ENCODE data around the gene SH3PXD2A. TPM values are rescaled to one million over a fixed set of nuclear protein-coding genes. Genes with fewer than 3 reads are reported as not detected.
"Not testable (repeated sequence)": the region's sequence is repeated elsewhere in the genome, so short reads cannot be mapped to it uniquely, and the experiment has no call there.

SH3PXD2A gene
- total and polyA plus RNA-seq, 4 experiments from 2014 or later: 0.39 to 17.5 (median 8.9) TPM

GRCh38 chr10:103609231-103610082 is 245.9 kb downstream of the SH3PXD2A start:
- Mint-ChIP-seq H3K27me3 (no peaks in the 10 kb centered on the region), H3K27ac (peak overlapping the region in 1 of 7 donors; percentile 55), H3K4me1 (no peaks in the 10 kb centered on the region), H3K4me3 (peak overlapping the region in 1 of 8 donors; percentile 41), H3K36me3 (peaks cover 4 to 35% of the 10 kb centered on the region in 2 donors), H3K9me3 (peaks cover 0 to 2% (median 0%) of the 10 kb centered on the region in 8 donors)
- ChIA-PET CTCF (ENCODE audit: partially characterized antibody) (interaction anchor here (4.6 kb wide), 1 partner anchor 77 kb away, joined by 28 read pairs; no protein-coding TSS in a partner anchor), POLR2A (ENCODE audit: partially characterized antibody) (interaction anchor here (0.8 kb wide), 1 partner anchor 25 kb away, joined by 4 read pairs; no protein-coding TSS in a partner anchor)
- no peaks in the 10 kb centered on the region for H3K27me3 ChIP-seq (ENCODE audit: insufficient read depth, low read length)
- H3K4me1 ChIP-seq (ENCODE audit: insufficient read depth, low read length): no peaks in the 10 kb centered on the region
- no peak overlapping the region for H3K4me3 ChIP-seq (ENCODE audit: low read length in 2 of 2)
- no peak for DNase-seq
- peaks cover 6% of the 10 kb centered on the region for H3K36me3 ChIP-seq (ENCODE audit: insufficient read depth, low read length)
- H3K27ac ChIP-seq (ENCODE audit: low read depth, low read length): no peak overlapping the region
- no peaks in the 10 kb centered on the region for H3K9me3 ChIP-seq (ENCODE audit: control insufficient read depth in 1 of 2, low read length in 2 of 2)
- intact Hi-C loops (cut with micrococcal nuclease): loop anchor here (10.0 kb wide), 1 partner anchor 245 kb away; the partner anchor contains the start of gene SH3PXD2A

DNA sequence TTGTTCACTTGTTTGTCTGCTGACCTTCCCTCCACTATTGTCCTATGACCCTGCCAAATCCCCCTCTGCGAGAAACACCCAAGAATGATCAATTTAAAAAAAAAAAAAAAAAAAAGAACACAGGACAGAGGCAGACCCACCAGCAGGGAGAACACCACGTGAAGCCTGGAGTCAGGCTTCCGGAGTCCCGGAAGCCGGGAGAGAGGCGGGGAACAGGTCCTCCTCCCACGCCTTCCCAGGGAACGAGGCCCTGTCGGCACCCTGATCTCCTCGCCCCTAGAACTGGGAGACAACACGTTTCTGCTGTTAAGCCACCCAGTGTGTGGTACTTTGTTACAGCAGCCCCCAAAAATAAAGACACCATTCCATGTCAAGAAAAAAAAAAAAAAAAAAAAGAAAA is 247.3 kb downstream of the SH3PXD2A start:
- H3K4me3 Mint-ChIP-seq; H3K27me3 Mint-ChIP-seq; H3K36me3 ChIP-seq (ENCODE audit: insufficient read depth, low read length); H3K4me1 Mint-ChIP-seq; DNase-seq; H3K9me3 Mint-ChIP-seq; H3K9me3 ChIP-seq (ENCODE audit: control insufficient read depth in 1 of 2, low read length in 2 of 2); H3K4me1 ChIP-seq (ENCODE audit: insufficient read depth, low read length); POLR2A ChIA-PET (ENCODE audit: partially characterized antibody); H3K4me3 ChIP-seq (ENCODE audit: low read length in 2 of 2); H3K27me3 ChIP-seq (ENCODE audit: insufficient read depth, low read length); H3K27ac ChIP-seq (ENCODE audit: low read depth, low read length): not testable (repeated sequence)
- CTCF ChIA-PET (ENCODE audit: partially characterized antibody): interaction anchor here (4.6 kb wide), 1 partner anchor 78 kb away, joined by 28 read pairs; no protein-coding TSS in a partner anchor
- H3K36me3 Mint-ChIP-seq: peaks cover 6 to 32% of the 10 kb centered on the region in 2 donors
- peak overlapping the region in 1 of 7 donors; percentile 53 for H3K27ac Mint-ChIP-seq
- intact Hi-C loops (cut with micrococcal nuclease): loop anchor here (10.0 kb wide), 1 partner anchor 247 kb away; the partner anchor contains the start of gene SH3PXD2A

GRCh38 chr10:103607051-103607450 is 248.3 kb downstream of the SH3PXD2A start:
- H3K36me3 ChIP-seq (ENCODE audit: insufficient read depth, low read length); CTCF ChIA-PET (ENCODE audit: partially characterized antibody); H3K4me1 ChIP-seq (ENCODE audit: insufficient read depth, low read length); H3K4me3 ChIP-seq (ENCODE audit: low read length in 2 of 2); H3K27ac ChIP-seq (ENCODE audit: low read depth, low read length); POLR2A ChIA-PET (ENCODE audit: partially characterized antibody); H3K27me3 Mint-ChIP-seq; H3K4me1 Mint-ChIP-seq; H3K27me3 ChIP-seq (ENCODE audit: insufficient read depth, low read length); H3K4me3 Mint-ChIP-seq; DNase-seq; H3K27ac Mint-ChIP-seq; H3K9me3 ChIP-seq (ENCODE audit: control insufficient read depth in 1 of 2, low read length in 2 of 2); H3K9me3 Mint-ChIP-seq: not testable (repeated sequence)
- H3K36me3 Mint-ChIP-seq: peaks cover 6 to 31% of the 10 kb centered on the region in 2 donors
- intact Hi-C loops (cut with micrococcal nuclease): loop anchor here (10.0 kb wide), 1 partner anchor 248 kb away; the partner anchor contains the start of gene SH3PXD2A

DNA sequence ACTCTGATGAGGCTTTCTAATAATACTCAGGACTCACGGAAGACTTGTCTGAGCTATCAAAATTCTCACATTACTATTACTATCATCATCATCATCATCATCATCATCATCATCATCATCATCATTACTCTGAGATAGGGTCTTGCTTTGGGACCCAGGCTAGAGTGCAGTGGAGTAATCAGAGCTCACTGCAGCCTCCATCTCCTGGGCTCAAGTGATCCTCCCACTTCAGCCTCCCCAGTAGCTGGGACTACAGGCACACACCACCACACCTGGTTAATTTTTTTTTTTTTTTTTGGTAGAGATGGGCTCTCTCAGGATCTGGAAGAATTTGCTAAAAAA is 249.3 kb downstream of the SH3PXD2A start:
- H3K27ac ChIP-seq (ENCODE audit: low read depth, low read length); H3K27me3 Mint-ChIP-seq; H3K9me3 ChIP-seq (ENCODE audit: control insufficient read depth in 1 of 2, low read length in 2 of 2); H3K4me1 ChIP-seq (ENCODE audit: insufficient read depth, low read length); H3K36me3 ChIP-seq (ENCODE audit: insufficient read depth, low read length); H3K4me3 Mint-ChIP-seq; H3K4me1 Mint-ChIP-seq; H3K27me3 ChIP-seq (ENCODE audit: insufficient read depth, low read length); DNase-seq; H3K9me3 Mint-ChIP-seq; H3K4me3 ChIP-seq (ENCODE audit: low read length in 2 of 2); H3K27ac Mint-ChIP-seq: not testable (repeated sequence)
- ChIA-PET POLR2A (ENCODE audit: partially characterized antibody) (interaction anchor here (1.5 kb wide), 1 partner anchor 72 kb away, joined by 5 read pairs; no protein-coding TSS in a partner anchor), CTCF (ENCODE audit: partially characterized antibody) (interaction anchor here (0.6 to 4.9 kb wide), 16 partner anchors 8 to 190 kb away, joined by 3 to 103 read pairs (median 4); no protein-coding TSS in a partner anchor)
- H3K36me3 Mint-ChIP-seq: peaks cover 2 to 24% of the 10 kb centered on the region in 2 donors
- intact Hi-C loops (cut with micrococcal nuclease): loop anchor here (10.0 kb wide), 1 partner anchor 249 kb away; the partner anchor contains the start of gene SH3PXD2A

DNA sequence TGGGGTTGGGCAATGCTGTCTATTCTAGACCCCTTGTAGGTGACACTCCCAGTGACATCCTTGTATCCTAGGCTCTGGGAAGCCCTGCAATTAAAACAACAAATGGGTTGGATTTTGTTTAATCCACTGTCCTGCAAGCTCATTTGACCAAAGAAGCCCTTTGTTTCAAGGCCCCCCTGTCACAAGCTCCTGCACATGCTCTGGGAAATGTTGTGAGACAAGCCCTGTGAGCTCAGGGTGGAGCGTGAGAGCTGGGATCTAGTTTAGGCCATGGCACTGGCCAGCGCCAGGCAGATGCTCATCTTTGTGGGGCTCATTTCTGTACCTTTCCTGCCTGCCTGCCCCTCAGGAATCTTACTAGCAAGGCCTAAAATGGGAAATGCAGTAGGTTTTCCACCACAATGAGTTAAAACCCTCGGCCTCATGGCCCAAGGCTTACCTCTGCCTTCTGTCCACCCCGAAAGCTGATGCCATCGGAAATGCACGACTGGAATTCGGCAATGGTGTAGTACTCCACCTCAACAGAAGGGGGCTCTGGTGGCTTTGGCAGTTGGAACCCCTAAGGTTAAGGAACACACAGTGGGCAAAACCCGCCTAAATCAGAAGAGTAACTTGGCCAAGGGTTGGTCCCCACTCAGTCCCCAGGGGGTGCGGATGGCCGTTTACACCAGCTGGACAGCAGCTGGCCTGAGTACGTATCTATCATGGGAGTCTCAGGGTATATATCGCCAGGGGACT is 249.8 kb downstream of the SH3PXD2A start:
- H3K9me3 ChIP-seq (ENCODE audit: control insufficient read depth in 1 of 2, low read length in 2 of 2): no peaks in the 10 kb centered on the region
- H3K4me3 ChIP-seq (ENCODE audit: low read length in 2 of 2): no peak overlapping the region
- peak overlapping the region in 1 of 7 donors; percentile 57 for H3K27ac Mint-ChIP-seq
- H3K4me3 Mint-ChIP-seq: no peak overlapping the region
- no peaks in the 10 kb centered on the region for H3K9me3 Mint-ChIP-seq
- POLR2A ChIA-PET (ENCODE audit: partially characterized antibody): interaction anchor here (1.5 kb wide), 1 partner anchor 73 kb away, joined by 5 read pairs; no protein-coding TSS in a partner anchor
- H3K27me3 ChIP-seq (ENCODE audit: insufficient read depth, low read length): no peaks in the 10 kb centered on the region
- no peaks in the 10 kb centered on the region for H3K27me3 Mint-ChIP-seq
- intact Hi-C loops (cut with micrococcal nuclease): loop anchor here (10.0 kb wide), 1 partner anchor 249 kb away; the partner anchor contains the start of gene SH3PXD2A
- H3K36me3 Mint-ChIP-seq: peaks cover 2 to 22% of the 10 kb centered on the region in 2 donors
- H3K4me1 ChIP-seq (ENCODE audit: insufficient read depth, low read length): no peaks in the 10 kb centered on the region
- H3K27ac ChIP-seq (ENCODE audit: low read depth, low read length): no peak overlapping the region
- CTCF ChIA-PET (ENCODE audit: partially characterized antibody): interaction anchor here (0.7 to 4.9 kb wide), 13 partner anchors 9 to 189 kb away, joined by 3 to 103 read pairs (median 4); no protein-coding TSS in a partner anchor
- no peaks in the 10 kb centered on the region for H3K4me1 Mint-ChIP-seq
- H3K36me3 ChIP-seq (ENCODE audit: insufficient read depth, low read length): no peaks in the 10 kb centered on the region
- DNase-seq: peak; percentile 26 to 53 (median 44)

- no peaks in the 10 kb centered on the region for H3K27me3 Mint-ChIP-seq
- Histone ChIP-seq H3K9me3 (ENCODE audit: control insufficient read depth in 1 of 2, low read length in 2 of 2) (no peaks in the 10 kb centered on the region), H3K4me1 (ENCODE audit: insufficient read depth, low read length) (no peaks in the 10 kb centered on the region), H3K27ac (ENCODE audit: low read depth, low read length) (no peak overlapping the region), H3K27me3 (ENCODE audit: insufficient read depth, low read length) (no peaks in the 10 kb centered on the region), H3K4me3 (ENCODE audit: low read length in 2 of 2) (no peak overlapping the region), H3K36me3 (ENCODE audit: insufficient read depth, low read length) (no peaks in the 10 kb centered on the region)
- no peak for DNase-seq
- no peaks in the 10 kb centered on the region for H3K4me1 Mint-ChIP-seq
- ChIA-PET POLR2A (ENCODE audit: partially characterized antibody) (no interaction called here), CTCF (ENCODE audit: partially characterized antibody) (interaction anchor here (4.9 kb wide), 1 partner anchor 85 kb away, joined by 103 read pairs; no protein-coding TSS in a partner anchor)
- no peak overlapping the region for H3K27ac Mint-ChIP-seq
- no peak overlapping the region for H3K4me3 Mint-ChIP-seq
- intact Hi-C loops (cut with micrococcal nuclease): loop anchor here (10.0 kb wide), 1 partner anchor 251 kb away; the partner anchor contains the start of gene SH3PXD2A
- H3K36me3 Mint-ChIP-seq: peaks cover 2 to 13% of the 10 kb centered on the region in 2 donors
- H3K9me3 Mint-ChIP-seq: no peaks in the 10 kb centered on the region
Observed at GRCh38 chr10:103603382-103603781, 252.0 kb downstream of the SH3PXD2A start.

- Histone ChIP-seq H3K4me1 (ENCODE audit: insufficient read depth, low read length) (no peaks in the 10 kb centered on the region), H3K27me3 (ENCODE audit: insufficient read depth, low read length) (no peaks in the 10 kb centered on the region), H3K9me3 (ENCODE audit: control insufficient read depth in 1 of 2, low read length in 2 of 2) (no peaks in the 10 kb centered on the region), H3K27ac (ENCODE audit: low read depth, low read length) (no peak overlapping the region), H3K4me3 (ENCODE audit: low read length in 2 of 2) (no peak overlapping the region), H3K36me3 (ENCODE audit: insufficient read depth, low read length) (no peaks in the 10 kb centered on the region)
- H3K4me1 Mint-ChIP-seq: no peaks in the 10 kb centered on the region
- H3K9me3 Mint-ChIP-seq: no peaks in the 10 kb centered on the region
- H3K27me3 Mint-ChIP-seq: no peaks in the 10 kb centered on the region
- H3K27ac Mint-ChIP-seq: no peak overlapping the region
- POLR2A ChIA-PET (ENCODE audit: partially characterized antibody): no interaction called here
- intact Hi-C loops (cut with micrococcal nuclease): loop anchor here (10.0 kb wide), 1 partner anchor 252 kb away; the partner anchor contains the start of gene SH3PXD2A
- no peak for DNase-seq
- no peak overlapping the region for H3K4me3 Mint-ChIP-seq
- peaks cover 2 to 13% of the 10 kb centered on the region in 2 donors for H3K36me3 Mint-ChIP-seq
- CTCF ChIA-PET (ENCODE audit: partially characterized antibody): interaction anchor here (1.1 to 4.9 kb wide), 2 partner anchors 9 to 86 kb away, joined by 5 to 103 read pairs; no protein-coding TSS in a partner anchor
Observed at GRCh38 chr10:103602852-103603155, 252.6 kb downstream of the SH3PXD2A start.
